HG03575 (cell line): ENCODE measurements around the gene FAM25A.
"Not testable (repeated sequence)": the region's sequence is repeated elsewhere in the genome, so short reads cannot be mapped to it uniquely, and the experiment has no call there.

Experiments used
- ATAC-seq: cut with Tn5 transposase; IDR thresholded peaks from one replicate; pipeline ENCODE4 v1.9.1; 2021; ENCODE audit not compliant: unreplicated experiment, insufficient number of reproducible peaks, low FRiP score; ENCODE audit errors: extremely low read depth

FAM25A gene

DNA sequence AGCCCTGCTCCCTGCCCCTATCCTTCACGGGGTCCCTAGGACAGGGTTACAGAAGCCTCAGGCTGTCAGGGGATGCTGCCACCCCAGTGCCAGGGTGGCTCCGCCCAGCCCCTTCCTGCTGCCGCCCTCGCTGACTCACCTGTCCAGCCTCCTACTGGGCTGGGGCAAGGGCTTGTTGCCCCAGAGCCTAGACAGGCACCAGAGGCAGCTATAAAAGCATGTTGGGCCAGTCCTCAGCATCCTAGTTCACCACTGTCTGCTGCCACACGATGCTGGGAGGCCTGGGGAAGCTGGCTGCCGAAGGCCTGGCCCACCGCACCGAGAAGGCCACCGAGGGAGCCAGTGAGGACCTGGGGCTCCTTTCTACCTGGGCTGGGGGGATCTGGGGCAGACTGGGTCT lies at the start of gene FAM25A:
Gene FAM25A, plus strand, starts transcription at position 239 of the 400 bp plus-strand sequence. Its CDS starts 31 bp downstream, at position 270.
- not testable (repeated sequence) for ATAC-seq

DNA sequence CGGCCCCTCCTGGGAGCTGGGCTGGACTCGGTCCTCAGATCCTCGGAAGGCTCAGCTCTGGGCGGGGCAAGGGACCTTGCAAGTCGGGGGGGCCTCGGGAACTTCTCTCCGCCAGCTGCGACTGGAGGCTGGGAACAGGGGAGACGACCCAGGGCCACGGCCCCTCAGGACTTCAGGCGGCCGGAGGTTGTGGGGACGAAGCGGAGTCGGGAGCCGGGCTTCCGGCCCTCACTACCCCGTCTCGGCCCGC lies 49.2 kb upstream of the FAM25A start:
- ATAC-seq = no peak

DNA sequence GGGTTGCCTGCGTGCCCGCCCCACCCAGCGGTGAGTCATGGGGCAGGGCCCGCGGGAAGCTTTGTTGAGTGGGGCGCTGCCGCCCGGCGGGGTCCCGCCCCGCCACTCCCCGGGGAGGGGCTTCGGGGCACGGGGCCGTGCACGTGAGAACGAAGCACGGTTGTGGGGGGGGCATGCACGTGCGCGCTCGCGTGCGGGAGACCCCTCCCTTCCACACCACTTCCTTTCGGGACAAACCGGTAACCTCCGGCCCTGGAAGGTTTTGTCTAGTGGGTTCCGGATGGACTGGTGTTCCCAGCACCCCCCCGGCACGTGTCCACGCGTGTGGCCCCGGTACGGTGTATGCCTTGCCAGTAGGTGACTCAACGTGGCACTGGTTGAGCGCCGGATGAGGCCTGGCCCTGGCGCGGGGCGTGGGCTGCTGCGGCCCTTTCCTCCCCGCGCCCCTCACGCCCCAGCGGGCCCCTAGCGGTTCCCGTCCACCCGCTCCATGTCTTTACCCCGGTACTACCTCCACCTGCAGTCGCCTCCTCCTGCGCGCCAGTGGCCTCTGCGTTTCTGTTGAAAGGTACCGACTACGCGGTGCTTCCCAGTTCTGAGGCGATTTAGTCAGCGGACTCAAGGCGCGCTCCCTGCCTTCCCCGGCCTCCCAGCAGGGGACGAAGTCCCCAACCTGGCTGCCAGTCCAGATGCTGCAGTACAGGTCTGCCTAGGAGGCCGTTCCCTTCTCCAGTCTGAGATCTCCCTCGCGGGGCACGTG lies 48.7 kb upstream of the FAM25A start:
- no peak for ATAC-seq

DNA sequence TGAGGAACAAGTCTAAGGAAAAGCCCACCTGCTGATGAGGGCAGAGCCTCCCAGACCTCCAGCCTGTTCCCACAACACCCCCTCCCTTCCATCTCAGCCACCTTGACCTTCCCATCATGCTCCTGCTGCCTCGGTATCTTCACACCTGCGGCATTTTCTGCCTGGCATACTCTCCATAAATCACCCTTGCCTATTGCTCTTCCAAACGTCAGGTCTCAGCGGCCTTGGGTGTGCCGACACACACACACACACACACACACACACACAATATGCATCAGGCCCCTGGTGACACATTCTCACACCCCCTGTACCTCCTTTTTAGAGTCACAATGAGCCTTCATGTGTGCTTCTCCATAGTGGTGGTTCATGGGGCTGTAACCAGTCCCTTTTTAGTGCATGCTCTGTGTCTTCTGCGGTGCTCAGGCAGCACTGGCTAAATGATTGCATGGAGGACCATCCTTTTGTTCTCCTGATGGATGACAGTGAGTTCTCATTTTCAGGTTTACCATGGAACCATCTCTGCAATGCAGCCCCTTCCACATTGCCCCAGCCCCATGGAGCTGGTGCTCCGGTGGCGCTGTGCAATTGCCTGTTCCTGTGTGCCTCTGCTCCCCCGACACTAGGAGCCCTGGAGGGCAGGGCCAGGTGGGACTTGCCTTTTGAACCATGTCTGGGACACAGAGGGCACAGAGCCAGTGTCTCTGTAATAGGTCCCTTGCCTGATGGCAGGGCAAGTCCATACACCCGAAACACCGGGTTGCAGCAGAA lies 47.3 kb upstream of the FAM25A start:
- no peak for ATAC-seq

- ATAC-seq = no peak
Measured at GRCh38 chr10:86974484-86974883, 45.6 kb upstream of the FAM25A start.

DNA sequence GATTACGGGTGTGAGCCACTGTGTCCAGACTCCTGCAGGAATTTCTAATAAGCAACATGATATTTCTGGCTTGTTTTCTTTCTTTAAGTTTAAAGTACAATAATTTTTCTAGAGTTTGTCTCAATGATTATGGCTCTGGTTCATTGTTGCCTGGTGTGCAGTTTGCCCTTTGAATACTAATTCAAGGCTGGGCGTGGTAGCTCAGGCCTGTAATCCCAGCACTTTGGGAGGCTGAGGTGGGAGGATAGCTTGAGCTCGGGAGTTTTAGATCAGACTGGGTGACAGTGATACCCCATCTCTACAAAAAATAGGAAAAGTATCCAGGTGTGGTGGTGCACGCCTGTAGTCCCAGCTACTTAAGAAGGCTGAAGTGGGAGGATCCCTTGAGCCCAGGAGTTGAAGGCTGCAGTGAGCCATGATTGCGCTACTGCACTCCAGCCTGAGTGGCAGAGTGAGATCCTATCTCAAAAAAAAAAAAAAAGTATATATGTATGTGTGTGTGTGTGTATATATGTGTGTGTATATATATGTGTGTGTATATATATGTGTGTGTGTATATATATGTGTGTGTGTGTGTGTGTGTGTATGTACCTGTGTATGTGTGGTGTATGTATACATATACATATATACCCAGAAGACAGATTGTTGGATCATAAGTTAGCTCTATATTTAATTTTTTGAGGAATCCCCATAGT lies 43.6 kb upstream of the FAM25A start:
- no peak for ATAC-seq

- ATAC-seq = not testable (repeated sequence)
Measured at GRCh38 chr10:86978457-86978856, 41.6 kb upstream of the FAM25A start.

DNA sequence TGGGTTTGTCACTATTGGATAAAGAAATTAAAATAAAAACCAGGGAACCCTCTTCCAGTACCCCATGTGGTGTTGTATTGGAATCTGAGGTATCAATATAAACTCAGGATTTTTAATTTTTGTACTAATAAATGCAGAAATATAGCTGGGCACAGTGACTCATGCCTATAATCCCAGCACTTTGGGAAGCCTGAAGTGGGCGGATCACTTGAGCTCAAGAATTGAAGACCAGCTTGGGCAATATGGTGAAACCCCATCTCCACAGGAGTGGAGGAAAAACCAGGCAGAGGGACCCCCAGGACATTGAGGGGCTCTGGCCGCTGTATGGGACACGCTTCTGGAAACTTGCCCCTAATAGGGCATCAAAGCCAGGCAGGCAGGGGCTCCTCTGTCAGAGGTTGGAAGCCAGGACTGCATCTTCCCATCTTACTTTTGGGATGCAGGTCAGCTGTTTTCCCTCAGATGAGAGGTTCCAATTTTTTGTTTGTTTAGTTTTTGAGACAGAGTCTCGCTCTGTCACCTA lies 40.7 kb upstream of the FAM25A start:
- ATAC-seq = no peak

DNA sequence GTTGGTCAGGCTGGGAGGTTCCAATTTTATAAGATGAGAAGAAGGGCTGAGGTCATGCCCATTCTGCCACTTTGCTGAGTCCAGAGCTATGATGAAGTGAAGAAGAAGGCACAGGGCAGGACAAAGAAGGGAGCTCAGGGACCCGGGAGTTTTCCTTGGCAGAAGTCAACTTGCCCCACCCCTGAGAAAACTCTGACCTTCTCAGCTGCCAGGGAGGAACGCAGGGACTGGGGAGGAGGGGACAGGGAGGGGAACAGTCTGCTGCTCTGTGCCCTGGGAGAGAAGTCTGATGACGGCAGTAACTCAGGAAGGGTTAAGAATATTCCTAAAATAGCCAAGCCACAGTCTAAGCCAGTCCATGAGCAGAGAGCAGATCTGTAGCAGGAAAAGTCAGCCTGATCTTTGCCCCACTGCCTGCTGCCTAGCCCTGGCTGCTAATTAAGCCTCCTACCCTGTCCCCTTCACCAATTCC lies 40.1 kb upstream of the FAM25A start:
- no peak for ATAC-seq

DNA sequence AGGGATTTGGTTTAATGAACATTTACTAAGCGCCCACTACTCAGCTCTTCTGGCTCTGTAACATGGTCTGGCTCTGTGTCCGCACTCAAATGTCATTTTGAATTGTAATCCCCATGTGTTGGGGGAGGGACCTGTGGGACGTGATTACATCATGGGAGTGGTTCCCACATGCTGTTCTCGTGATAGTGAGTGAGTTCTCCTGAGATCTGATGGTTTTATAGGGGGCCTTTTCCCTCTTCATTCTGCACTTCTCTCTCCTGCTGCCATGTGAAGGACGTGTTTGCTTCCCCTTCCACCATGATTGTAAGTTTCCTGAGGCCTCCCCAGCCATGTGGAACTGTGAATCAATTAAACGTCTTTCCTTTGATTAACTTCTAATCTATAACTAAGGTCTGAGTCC lies 39.1 kb upstream of the FAM25A start:
- ATAC-seq = not testable (repeated sequence)

DNA sequence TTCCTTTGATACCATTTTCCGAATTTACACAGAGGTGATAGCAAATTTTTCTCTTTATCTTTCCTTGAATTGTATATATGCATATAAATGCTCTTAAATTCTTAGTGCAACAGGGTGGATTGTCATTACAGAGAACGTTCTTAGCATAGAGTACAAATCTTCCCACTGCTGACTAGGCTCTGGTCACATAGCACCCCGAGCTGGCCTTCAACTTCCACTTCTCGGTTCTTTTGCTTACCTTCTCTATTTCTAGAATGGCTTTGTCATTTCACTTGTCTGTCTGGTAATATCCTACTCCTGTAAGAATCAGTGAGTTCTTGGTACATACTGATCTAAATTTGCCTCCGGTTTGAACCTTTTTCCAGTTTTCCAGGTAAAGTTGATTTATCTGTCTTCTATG lies 38.4 kb upstream of the FAM25A start:
- no peak for ATAC-seq

DNA sequence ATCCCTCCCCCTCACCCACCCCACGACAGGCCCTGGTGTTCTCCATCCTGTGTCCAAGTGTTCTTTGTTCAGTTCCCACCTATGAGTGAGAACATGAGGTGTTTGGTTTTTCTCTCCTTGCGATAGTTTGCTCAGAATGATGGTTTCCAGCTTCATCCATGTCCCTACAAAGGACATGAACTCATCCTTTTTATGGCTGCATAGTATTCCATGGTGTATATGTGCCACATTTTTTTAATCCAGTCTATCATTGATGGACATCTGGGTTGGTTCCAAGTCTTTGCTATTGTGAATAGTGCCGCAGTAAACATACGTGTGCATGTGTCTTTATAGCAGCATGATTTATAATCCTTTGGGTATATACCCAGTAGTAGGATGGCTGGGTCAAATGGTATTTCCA lies 35.6 kb upstream of the FAM25A start:
- ATAC-seq = not testable (repeated sequence)

DNA sequence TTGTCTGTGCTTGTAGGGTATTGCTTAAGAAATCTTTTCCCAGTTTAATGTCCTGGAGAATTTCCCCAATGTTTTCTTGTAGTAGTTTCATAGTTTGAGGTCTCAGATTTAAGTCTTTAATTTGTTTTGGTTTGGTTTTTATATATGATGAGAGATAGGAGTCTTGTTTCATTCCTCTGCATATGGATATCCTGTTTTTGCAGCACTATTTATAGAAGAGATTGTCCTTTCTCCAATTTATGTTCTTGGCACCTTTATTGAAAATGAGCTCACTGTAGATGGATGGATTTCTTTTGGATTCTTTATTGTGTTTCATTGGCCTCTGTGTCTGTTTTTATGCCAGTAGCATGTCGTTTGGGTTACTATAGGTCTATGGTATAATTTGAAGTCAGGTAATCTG lies 31.6 kb upstream of the FAM25A start:
- ATAC-seq = no peak

- ATAC-seq = not testable (repeated sequence)
Measured at GRCh38 chr10:86991362-86991761, 28.7 kb upstream of the FAM25A start.

DNA sequence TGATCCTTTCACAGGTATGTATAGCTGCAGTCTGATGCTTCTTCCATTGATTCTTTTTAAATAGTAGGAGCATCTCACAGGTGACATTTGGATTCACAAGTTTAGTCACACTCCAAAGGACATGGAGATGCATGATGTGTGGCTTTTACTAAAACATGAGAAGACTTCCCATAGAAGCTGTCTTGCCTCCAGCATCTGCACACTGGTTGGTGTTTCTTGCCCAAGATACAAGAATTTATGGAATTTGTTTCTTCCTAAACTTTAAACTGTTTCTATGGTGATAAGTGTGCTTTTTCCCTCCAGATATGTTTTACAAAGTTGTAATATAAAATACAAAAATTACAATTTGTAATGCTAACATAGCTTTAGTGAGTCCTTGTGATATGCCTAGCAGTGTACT lies 27.6 kb upstream of the FAM25A start:
- ATAC-seq = no peak

DNA sequence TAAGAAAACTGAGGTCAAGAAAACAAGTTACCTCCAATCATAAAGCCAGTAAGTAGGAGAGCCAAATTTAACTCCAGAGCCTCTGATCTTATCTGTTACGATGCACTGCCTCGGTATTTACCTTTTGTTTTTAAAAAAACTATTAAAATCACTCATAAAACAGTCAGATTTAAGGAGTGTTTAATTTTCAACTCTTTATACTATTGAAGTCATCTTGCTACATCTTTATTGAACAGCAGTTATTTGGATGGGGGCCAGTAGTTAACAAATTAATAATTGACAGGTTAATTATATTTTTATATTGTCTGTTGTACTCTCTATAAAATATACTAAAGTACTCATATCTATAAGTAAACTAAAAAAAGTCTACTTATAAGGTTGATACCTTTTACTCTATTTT lies 27.2 kb upstream of the FAM25A start:
- no peak for ATAC-seq

GRCh38 chr10:86999802-87000403 lies 20.2 kb upstream of the FAM25A start:
- ATAC-seq = not testable (repeated sequence)

DNA sequence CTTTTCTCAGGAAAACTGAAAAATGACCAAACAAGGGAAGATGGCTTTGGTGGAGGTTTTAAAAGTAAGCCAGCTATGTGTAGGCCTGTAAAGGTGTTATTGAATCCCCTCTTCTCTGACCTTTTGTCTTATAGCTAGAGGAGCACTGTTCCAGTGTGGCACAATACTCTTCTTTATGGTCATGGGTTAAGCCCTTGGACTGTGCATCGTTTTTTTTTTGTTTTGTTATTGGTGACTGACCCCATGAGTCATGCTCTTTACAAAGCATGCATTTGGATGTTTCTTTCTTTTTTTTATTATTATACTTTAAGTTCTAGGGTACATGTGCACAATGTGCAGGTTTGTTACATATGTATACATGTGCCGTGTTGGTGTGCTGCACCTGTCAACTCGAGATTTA lies 19.6 kb upstream of the FAM25A start:
- ATAC-seq = no peak

- ATAC-seq = not testable (repeated sequence)
Measured at GRCh38 chr10:87007124-87007523, 13.0 kb upstream of the FAM25A start.
